GM21447 (cell line): ENCODE results near the gene ALG9.

Source experiments
- ATAC-seq: cut with Tn5 transposase; IDR thresholded peaks from one replicate; pipeline ENCODE4 v1.9.1; 2021; ENCODE audit not compliant: unreplicated experiment

ALG9 gene

GRCh38 chr11:111836721-111837120 is 34.7 kb downstream of the ALG9 start:
- peak; percentile 76 for ATAC-seq

GRCh38 chr11:111836162-111836561 is 35.2 kb downstream of the ALG9 start:
- no peak for ATAC-seq

GRCh38 chr11:111835665-111836064 is 35.7 kb downstream of the ALG9 start:
- ATAC-seq = no peak

- no peak for ATAC-seq
Measured at GRCh38 chr11:111834432-111835163, 36.8 kb downstream of the ALG9 start.

- ATAC-seq = no peak
Measured at GRCh38 chr11:111833524-111833923, 37.9 kb downstream of the ALG9 start.

- peak; percentile 75 for ATAC-seq
Measured at GRCh38 chr11:111829185-111829968, 42.0 kb downstream of the ALG9 start.

GRCh38 chr11:111826322-111826950 is 44.9 kb downstream of the ALG9 start:
- ATAC-seq = no peak

GRCh38 chr11:111823629-111824028 is 47.8 kb downstream of the ALG9 start:
- no peak for ATAC-seq

- no peak for ATAC-seq
Measured at GRCh38 chr11:111823131-111823530, 48.2 kb downstream of the ALG9 start.

- ATAC-seq = no peak
Measured at GRCh38 chr11:111819829-111820237, 51.5 kb downstream of the ALG9 start.

- no peak for ATAC-seq
Measured at GRCh38 chr11:111819161-111819828, 52.1 kb downstream of the ALG9 start.

- no peak for ATAC-seq
Measured at GRCh38 chr11:111815489-111815888, 55.9 kb downstream of the ALG9 start.

- no peak for ATAC-seq
Measured at GRCh38 chr11:111814557-111815320, 56.6 kb downstream of the ALG9 start.

- ATAC-seq = no peak
Measured at GRCh38 chr11:111814106-111814505, 57.3 kb downstream of the ALG9 start.

GRCh38 chr11:111812211-111812610 is 59.2 kb downstream of the ALG9 start:
- no peak for ATAC-seq

- ATAC-seq = no peak
Measured at GRCh38 chr11:111811445-111811844, 59.9 kb downstream of the ALG9 start.

GRCh38 chr11:111808834-111809233 is 62.5 kb downstream of the ALG9 start:
- no peak for ATAC-seq

- no peak for ATAC-seq
Measured at GRCh38 chr11:111808063-111808588, 63.3 kb downstream of the ALG9 start.

- no peak for ATAC-seq
Measured at GRCh38 chr11:111807076-111807475, 64.3 kb downstream of the ALG9 start.

GRCh38 chr11:111801135-111801534 is 70.2 kb downstream of the ALG9 start:
- no peak for ATAC-seq
